Measurements from ENCODE around the gene ZNF681.

DNA sequence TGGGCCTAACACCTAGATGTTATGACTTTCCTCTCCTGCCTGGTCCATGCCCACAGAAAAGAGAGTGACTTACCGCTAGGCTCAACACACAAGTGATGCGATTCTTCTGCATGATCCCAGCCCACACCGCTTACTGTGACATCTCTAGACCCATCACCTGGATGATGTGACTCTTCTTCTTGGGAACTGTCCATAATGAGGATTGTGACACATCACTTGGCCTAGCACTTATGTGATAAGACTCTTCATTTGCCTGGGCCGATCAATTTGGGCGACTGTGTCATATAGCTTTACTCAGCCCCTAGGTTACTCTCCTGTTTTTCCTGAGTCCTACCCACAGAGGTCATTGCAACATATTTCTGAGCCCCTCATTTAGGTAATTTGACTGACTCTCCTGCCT is 19.9 kb upstream of the ZNF681 start:
- TF ChIP-seq, protein P1, sequence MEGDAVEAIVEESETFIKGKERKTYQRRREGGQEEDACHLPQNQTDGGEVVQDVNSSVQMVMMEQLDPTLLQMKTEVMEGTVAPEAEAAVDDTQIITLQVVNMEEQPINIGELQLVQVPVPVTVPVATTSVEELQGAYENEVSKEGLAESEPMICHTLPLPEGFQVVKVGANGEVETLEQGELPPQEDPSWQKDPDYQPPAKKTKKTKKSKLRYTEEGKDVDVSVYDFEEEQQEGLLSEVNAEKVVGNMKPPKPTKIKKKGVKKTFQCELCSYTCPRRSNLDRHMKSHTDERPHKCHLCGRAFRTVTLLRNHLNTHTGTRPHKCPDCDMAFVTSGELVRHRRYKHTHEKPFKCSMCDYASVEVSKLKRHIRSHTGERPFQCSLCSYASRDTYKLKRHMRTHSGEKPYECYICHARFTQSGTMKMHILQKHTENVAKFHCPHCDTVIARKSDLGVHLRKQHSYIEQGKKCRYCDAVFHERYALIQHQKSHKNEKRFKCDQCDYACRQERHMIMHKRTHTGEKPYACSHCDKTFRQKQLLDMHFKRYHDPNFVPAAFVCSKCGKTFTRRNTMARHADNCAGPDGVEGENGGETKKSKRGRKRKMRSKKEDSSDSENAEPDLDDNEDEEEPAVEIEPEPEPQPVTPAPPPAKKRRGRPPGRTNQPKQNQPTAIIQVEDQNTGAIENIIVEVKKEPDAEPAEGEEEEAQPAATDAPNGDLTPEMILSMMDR (conservative IDR thresholded peaks at IDR 0.05 in 1 of 2, IDR thresholded peaks at IDR 0.05 in 1 of 2; ENCODE audit: extremely low read depth in 1 of 2, insufficient read depth in 1 of 2, low read depth in 1 of 2, low read length in 2 of 2), result no peak
- no peak for TF ChIP-seq EZH2 (IDR thresholded peaks at IDR 0.05; ENCODE audit: borderline replicate concordance, low read length)
